NCI-H1436 treated with DMSO at 0.1 percent for 48 hours (cell line): ENCODE results near the gene TES.

Experiments used
- DNase-seq: peaks from one replicate; lab custom pipeline; 2025; lab: John Stamatoyannopoulos, UW

Gene TES

GRCh38 chr7:116246357-116246756, 36.0 kb downstream of the TES start:
- no peak for DNase-seq

- no peak for DNase-seq
Observed at GRCh38 chr7:116249969-116250553, 39.7 kb downstream of the TES start.

GRCh38 chr7:116251675-116252074, 41.3 kb downstream of the TES start:
- no peak for DNase-seq

- no peak for DNase-seq
Observed at GRCh38 chr7:116252249-116252648, 41.9 kb downstream of the TES start.

GRCh38 chr7:116257156-116257555, 46.8 kb downstream of the TES start:
- no peak for DNase-seq

GRCh38 chr7:116258734-116259133, 48.4 kb downstream of the TES start:
- no peak for DNase-seq

- no peak for DNase-seq
Observed at GRCh38 chr7:116259156-116259870, 49.0 kb downstream of the TES start.

- DNase-seq = no peak
Observed at GRCh38 chr7:116259871-116260440, 49.6 kb downstream of the TES start.

GRCh38 chr7:116261904-116262303, 51.6 kb downstream of the TES start:
- no peak for DNase-seq

- DNase-seq = no peak
Observed at GRCh38 chr7:116265881-116266280, 55.5 kb downstream of the TES start.

GRCh38 chr7:116269466-116269865, 59.1 kb downstream of the TES start:
- DNase-seq = no peak

- DNase-seq = no peak
Observed at GRCh38 chr7:116271161-116271913, 61.0 kb downstream of the TES start.

- DNase-seq = no peak
Observed at GRCh38 chr7:116271963-116272886, 61.9 kb downstream of the TES start.

- DNase-seq = no peak
Observed at GRCh38 chr7:116273283-116273917, 63.1 kb downstream of the TES start.

GRCh38 chr7:116273918-116274301, 63.6 kb downstream of the TES start:
- no peak for DNase-seq

GRCh38 chr7:116277070-116277469, 66.7 kb downstream of the TES start:
- DNase-seq = no peak

GRCh38 chr7:116279217-116279616, 68.9 kb downstream of the TES start:
- DNase-seq = no peak

GRCh38 chr7:116280803-116281202, 70.5 kb downstream of the TES start:
- DNase-seq = no peak

GRCh38 chr7:116283595-116284204, 73.4 kb downstream of the TES start:
- DNase-seq = no peak

GRCh38 chr7:116284390-116284789, 74.1 kb downstream of the TES start:
- DNase-seq = no peak

GRCh38 chr7:116285252-116285651, 74.9 kb downstream of the TES start:
- DNase-seq = no peak
